Neural progenitor cell (in vitro differentiated cells): ENCODE data around the gene BRD1.

ENCODE experiments used
- EZH2 ChIP-seq: fragments of 200-600 bp; sonication (generic); IDR thresholded peaks from 2 replicates; pipeline ENCODE4 v1.6.1; 2017; ENCODE audit warnings: antibody characterized with exemption, mild to moderate bottlenecking, moderate library complexity
- EZH2phosphoT487 ChIP-seq: fragments of 200-600 bp; sonication (generic); IDR thresholded peaks from 2 replicates; pipeline ENCODE4 v1.6.1; 2017; ENCODE audit warnings: antibody characterized with exemption
- TF ChIP-seq, protein P1 (sequence below): fragments of 200-600 bp; sonication (generic); IDR thresholded peaks from 2 replicates; pipeline ENCODE4 v1.5.1; 2017; ENCODE audit warnings: antibody characterized with exemption, mild to moderate bottlenecking

DNA sequence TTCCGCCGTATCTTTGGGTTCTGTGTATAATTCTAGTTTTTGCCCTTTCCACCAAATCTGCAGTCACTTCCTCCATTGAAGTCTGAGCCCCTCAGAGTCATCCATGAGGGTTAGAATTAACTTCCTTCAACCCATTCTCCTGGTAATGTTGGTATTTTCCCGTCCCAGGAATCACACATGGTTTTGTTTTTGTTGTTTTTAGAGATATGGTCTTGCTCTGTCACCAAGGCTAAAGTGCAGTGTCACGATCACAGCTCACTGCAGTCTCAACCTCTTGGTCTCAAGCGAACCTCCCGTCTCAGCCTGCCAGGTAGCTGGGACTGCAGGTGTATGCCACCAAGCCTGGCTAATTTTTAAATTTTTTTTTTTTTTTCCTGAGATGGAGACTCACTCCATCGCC lies 44.7 kb upstream of the BRD1 start:
- TF ChIP-seq, protein P1, sequence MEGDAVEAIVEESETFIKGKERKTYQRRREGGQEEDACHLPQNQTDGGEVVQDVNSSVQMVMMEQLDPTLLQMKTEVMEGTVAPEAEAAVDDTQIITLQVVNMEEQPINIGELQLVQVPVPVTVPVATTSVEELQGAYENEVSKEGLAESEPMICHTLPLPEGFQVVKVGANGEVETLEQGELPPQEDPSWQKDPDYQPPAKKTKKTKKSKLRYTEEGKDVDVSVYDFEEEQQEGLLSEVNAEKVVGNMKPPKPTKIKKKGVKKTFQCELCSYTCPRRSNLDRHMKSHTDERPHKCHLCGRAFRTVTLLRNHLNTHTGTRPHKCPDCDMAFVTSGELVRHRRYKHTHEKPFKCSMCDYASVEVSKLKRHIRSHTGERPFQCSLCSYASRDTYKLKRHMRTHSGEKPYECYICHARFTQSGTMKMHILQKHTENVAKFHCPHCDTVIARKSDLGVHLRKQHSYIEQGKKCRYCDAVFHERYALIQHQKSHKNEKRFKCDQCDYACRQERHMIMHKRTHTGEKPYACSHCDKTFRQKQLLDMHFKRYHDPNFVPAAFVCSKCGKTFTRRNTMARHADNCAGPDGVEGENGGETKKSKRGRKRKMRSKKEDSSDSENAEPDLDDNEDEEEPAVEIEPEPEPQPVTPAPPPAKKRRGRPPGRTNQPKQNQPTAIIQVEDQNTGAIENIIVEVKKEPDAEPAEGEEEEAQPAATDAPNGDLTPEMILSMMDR = no peak
- TF ChIP-seq EZH2 (no peak), EZH2phosphoT487 (no peak)
